GM18499 (cell line): ENCODE data around the gene L3MBTL4.

ENCODE experiments used
- ATAC-seq: cut with Tn5 transposase; IDR thresholded peaks from one replicate; pipeline ENCODE4 v1.9.1; 2021; ENCODE audit warnings: moderate number of reproducible peaks; ENCODE audit not compliant: insufficient read depth, unreplicated experiment

Gene L3MBTL4

GRCh38 chr18:6368017-6368416, 46.7 kb downstream of the L3MBTL4 start:
- no peak for ATAC-seq

GRCh38 chr18:6367208-6367607, 47.5 kb downstream of the L3MBTL4 start:
- no peak for ATAC-seq

GRCh38 chr18:6366776-6367175, 47.9 kb downstream of the L3MBTL4 start:
- no peak for ATAC-seq

- no peak for ATAC-seq
Measured at GRCh38 chr18:6365385-6365784, 49.3 kb downstream of the L3MBTL4 start.

GRCh38 chr18:6363216-6363615, 51.5 kb downstream of the L3MBTL4 start:
- peak; percentile 63 for ATAC-seq

- ATAC-seq: no peak
Measured at GRCh38 chr18:6362559-6363129, 52.1 kb downstream of the L3MBTL4 start.

- no peak for ATAC-seq
Measured at GRCh38 chr18:6357668-6358067, 57.0 kb downstream of the L3MBTL4 start.

- ATAC-seq: no peak
Measured at GRCh38 chr18:6355789-6356589, 58.7 kb downstream of the L3MBTL4 start.

GRCh38 chr18:6352275-6352674, 62.4 kb downstream of the L3MBTL4 start:
- no peak for ATAC-seq

GRCh38 chr18:6342990-6343389, 71.7 kb downstream of the L3MBTL4 start:
- no peak for ATAC-seq

- no peak for ATAC-seq
Measured at GRCh38 chr18:6341709-6342108, 73.0 kb downstream of the L3MBTL4 start.

- ATAC-seq: no peak
Measured at GRCh38 chr18:6341303-6341702, 73.4 kb downstream of the L3MBTL4 start.

GRCh38 chr18:6340121-6340520, 74.6 kb downstream of the L3MBTL4 start:
- ATAC-seq: no peak

GRCh38 chr18:6336239-6336638, 78.5 kb downstream of the L3MBTL4 start:
- no peak for ATAC-seq

GRCh38 chr18:6333981-6334380, 80.7 kb downstream of the L3MBTL4 start:
- no peak for ATAC-seq

- no peak for ATAC-seq
Measured at GRCh38 chr18:6331872-6332271, 82.8 kb downstream of the L3MBTL4 start.

- ATAC-seq: no peak
Measured at GRCh38 chr18:6330786-6331185, 83.9 kb downstream of the L3MBTL4 start.

GRCh38 chr18:6328621-6329010, 86.1 kb downstream of the L3MBTL4 start:
- ATAC-seq: no peak

- no peak for ATAC-seq
Measured at GRCh38 chr18:6327895-6328620, 86.7 kb downstream of the L3MBTL4 start.

GRCh38 chr18:6327485-6327884, 87.2 kb downstream of the L3MBTL4 start:
- no peak for ATAC-seq

- ATAC-seq: no peak
Measured at GRCh38 chr18:6326566-6326965, 88.1 kb downstream of the L3MBTL4 start.
